Gastroesophageal sphincter (tissue), 3 donors: ENCODE results near the gene SEZ6L.

Source experiments
- CTCF ChIP-seq, 4 experiments: fragments of 200-600 bp in 2 of 4; fragments of 450-650 bp in 2 of 4; sonication (generic) in 1 of 4; IDR thresholded peaks; one replicate each; pipeline ENCODE4 v1.5.1; 2017 to 2019; ENCODE audit warnings: antibody characterized with exemption in 4 of 4, mild to moderate bottlenecking in 2 of 4, moderate library complexity in 2 of 4
- EP300 ChIP-seq: sonication (generic); formaldehyde crosslinking; IDR thresholded peaks from one replicate; pipeline ENCODE4 v1.6.1; 2017; ENCODE audit warnings: antibody characterized with exemption, mild to moderate bottlenecking
- POLR2A ChIP-seq, 2 donors: fragments of 450-650 bp; IDR thresholded peaks; one replicate each; pipeline ENCODE4 v1.6.1; 2017; ENCODE audit warnings: antibody characterized with exemption in 2 of 2, mild to moderate bottlenecking in 2 of 2, moderate library complexity in 1 of 2
- POLR2AphosphoS5 ChIP-seq: sonication (generic); formaldehyde crosslinking; IDR thresholded peaks from one replicate; pipeline ENCODE4 v1.6.1; 2017; ENCODE audit warnings: antibody characterized with exemption

DNA sequence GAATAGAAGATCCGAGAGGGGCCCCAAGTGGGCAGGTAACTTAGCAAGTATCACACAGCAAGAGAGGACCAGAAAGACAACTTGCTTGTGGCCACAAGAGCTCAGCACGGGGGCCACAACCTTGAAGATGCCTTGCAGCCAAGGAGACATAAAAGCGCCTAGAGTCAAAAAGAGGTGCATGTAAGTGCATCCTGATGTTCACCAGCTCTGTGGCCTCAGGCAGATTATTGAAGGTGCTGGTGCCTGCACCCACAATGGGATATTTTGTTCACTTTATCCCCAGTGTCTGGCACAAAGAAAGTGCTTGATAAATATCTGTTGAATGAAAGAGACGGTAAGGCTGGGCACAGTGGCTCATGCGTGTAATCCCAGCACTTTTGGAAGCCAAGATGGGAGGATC is 153.8 kb downstream of the SEZ6L start:
- TF ChIP-seq POLR2A (IDR thresholded peaks at IDR 0.05) (no peak), CTCF (IDR thresholded peaks at IDR 0.05) (no peak), POLR2AphosphoS5 (no peak), EP300 (no peak)
